GM12864 (cell line): ENCODE results near the gene CEP162.
"Not testable (repeated sequence)": the region's sequence is repeated elsewhere in the genome, so short reads cannot be mapped to it uniquely, and the experiment has no call there.

Experiments
- DNase-seq: peaks from one replicate; pipeline ENCODE4 v3.0.0-alpha.2; 2011; ENCODE audit warnings: low read depth
- H3K4me3 ChIP-seq: 2 replicates; pipeline ENCODE4 v1.5.1; 2011; ENCODE audit warnings: mild to moderate bottlenecking, low read depth, low read length, control low read depth
- TF ChIP-seq, protein P1 (sequence below): IDR thresholded peaks from 2 replicates; pipeline ENCODE4 v1.5.1; 2011; ENCODE audit warnings: low read depth, mild to moderate bottlenecking, moderate library complexity, low read length, control low read depth, inconsistent platforms; ENCODE audit errors: missing control alignments

Gene CEP162

DNA sequence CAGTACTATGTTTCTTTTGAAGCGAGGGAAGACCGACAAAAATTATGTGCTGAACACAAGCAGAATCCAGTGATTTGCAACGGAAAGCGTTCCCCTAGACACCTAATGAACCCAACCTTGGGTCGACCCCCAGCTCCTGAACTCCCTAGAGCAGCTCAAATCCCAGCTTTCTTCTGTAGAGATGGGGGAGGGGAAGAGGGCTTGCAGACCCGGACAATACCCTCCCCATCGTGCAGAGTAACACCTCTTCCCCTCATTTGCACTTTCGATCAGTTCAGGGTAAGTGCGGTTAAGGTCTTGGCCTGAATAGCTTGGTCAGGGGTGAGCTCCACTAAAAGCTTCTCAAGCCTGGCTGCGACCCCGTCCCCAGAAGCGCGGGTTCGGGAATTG, 404 bp downstream of the CEP162 start:
- H3K4me3 ChIP-seq: peak overlapping the region; percentile 80
- no peak for DNase-seq
- TF ChIP-seq, protein P1, sequence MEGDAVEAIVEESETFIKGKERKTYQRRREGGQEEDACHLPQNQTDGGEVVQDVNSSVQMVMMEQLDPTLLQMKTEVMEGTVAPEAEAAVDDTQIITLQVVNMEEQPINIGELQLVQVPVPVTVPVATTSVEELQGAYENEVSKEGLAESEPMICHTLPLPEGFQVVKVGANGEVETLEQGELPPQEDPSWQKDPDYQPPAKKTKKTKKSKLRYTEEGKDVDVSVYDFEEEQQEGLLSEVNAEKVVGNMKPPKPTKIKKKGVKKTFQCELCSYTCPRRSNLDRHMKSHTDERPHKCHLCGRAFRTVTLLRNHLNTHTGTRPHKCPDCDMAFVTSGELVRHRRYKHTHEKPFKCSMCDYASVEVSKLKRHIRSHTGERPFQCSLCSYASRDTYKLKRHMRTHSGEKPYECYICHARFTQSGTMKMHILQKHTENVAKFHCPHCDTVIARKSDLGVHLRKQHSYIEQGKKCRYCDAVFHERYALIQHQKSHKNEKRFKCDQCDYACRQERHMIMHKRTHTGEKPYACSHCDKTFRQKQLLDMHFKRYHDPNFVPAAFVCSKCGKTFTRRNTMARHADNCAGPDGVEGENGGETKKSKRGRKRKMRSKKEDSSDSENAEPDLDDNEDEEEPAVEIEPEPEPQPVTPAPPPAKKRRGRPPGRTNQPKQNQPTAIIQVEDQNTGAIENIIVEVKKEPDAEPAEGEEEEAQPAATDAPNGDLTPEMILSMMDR: no peak

DNA sequence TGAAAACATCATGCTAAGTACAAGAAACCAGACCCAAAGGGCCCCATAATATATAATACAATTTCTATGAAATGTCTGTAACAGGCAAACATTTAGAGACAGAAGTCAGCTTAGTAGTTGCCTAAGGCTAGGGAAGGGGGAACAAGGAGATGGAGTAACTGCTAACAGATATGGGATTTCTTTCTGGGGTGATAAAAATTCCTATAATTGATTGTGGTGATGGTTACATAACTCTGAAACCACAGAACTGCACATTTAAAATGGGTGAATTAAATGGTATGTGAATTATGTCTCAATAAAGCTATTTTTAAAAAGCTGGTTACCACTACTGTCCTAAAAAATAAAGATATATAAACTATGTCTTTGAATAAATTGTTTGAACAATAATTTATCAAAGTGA, 3.2 kb downstream of the CEP162 start:
- no peak overlapping the region for H3K4me3 ChIP-seq
- no peak for DNase-seq
- TF ChIP-seq, protein P1: no peak

DNA sequence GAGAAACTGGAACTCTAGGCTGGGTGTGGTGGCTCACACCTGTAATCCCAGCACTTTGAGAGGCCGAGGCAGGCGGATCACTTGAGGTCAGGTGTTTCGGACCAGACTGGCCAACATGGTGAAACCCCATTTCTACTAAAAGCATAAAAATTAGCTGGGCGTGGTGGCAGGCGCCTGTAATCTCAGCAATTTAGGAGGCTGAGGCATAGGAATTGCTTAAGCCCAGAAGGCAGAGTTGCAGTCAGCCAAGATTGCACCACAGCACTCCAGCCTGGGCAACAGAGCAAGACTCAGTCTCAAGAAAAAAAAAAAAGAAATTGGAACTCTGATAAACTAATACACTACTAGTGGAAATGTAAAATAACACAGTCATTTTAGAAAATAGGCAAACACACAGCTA, 3.8 kb downstream of the CEP162 start:
- DNase-seq, H3K4me3 ChIP-seq: not testable (repeated sequence)

DNA sequence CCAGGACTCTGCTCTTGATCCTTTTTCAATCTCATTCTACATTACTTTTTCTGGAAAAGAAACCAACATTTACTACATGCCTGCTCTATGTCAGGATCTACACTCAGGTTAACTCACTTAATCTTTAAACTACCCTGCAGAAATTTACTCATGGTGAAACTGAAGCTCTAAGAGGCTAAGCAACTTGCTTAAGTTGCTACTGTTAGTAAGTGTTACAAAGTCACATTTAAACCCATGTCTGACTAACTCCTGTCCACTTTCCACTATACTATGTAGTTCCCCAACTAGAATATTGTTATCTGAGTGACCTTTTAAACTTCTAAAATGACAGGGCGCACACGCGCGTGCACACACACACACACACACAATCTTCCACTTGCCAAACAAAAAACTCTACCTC, 5.0 kb downstream of the CEP162 start:
- TF ChIP-seq, protein P1: no peak
- H3K4me3 ChIP-seq: no peak overlapping the region
- DNase-seq: no peak

DNA sequence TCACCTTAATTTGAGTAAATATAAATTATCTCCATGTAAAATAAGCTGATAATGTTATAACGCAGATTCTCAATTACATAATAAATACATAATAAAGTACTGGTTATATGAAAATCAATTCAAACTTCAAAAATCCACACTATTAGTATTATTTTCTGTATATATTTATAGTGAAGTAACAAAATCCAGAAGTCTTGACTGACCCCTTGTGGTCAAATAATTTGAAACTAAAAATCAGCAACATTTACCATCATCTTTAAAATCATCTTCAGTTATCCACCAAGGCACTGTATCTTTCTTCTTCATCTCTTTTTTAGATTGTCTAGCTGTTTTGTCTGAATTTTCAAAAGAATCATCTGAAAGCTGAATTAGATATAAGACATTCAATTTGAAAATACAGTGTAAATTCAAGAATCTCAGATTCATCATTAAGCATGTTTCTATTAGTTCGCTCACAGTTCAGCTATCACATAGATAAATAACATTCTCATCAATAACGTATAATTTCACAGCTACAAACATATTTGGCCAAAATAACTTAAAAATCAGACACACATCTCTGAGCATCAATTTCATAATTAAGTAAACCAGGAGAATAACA, 6.5 kb downstream of the CEP162 start:
- no peak overlapping the region for H3K4me3 ChIP-seq
- DNase-seq: no peak
- TF ChIP-seq, protein P1: peak; percentile 30

DNA sequence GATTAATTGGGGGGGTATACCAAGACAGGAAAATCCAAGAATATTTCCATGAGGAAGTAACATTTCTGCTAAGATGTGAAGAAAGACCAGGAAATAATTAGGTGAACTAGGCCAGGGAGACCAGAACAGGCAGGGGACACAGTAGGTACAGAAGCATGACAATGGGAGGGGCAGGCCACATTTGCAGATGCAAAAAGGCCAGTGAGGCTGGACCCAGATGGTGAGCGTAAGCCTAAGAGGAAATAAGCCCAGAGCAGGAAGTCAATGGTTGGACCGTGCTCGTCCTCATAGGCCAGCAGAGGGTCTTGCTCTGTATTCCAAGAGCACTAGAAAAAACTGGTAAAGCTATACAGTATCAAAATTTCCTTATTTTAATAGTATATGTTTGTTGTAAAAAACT, 9.4 kb downstream of the CEP162 start:
- DNase-seq: no peak
- TF ChIP-seq, protein P1: no peak
- no peak overlapping the region for H3K4me3 ChIP-seq

DNA sequence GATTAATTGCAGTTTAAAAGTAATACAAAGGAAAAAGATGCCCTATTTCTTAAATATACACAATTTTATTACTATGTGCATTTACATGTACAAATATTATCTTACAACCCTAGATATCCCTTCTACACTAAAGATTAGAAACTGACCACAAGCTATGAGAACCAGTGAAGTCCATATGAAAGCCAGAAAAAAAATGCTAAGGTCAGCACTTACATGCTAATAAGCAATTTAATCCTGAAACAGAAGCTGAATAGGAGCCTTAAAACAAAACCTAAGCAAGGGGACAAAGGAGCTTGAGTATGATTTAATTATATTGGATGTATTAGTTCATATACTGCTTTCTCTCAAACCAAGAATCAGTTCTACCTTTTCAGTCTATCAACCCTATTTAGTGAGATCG, 14.2 kb downstream of the CEP162 start:
- no peak for DNase-seq
- H3K4me3 ChIP-seq: no peak overlapping the region
- TF ChIP-seq, protein P1: no peak
